ENCODE results near the gene GABRE. TPM values are rescaled to one million over a fixed set of nuclear protein-coding genes. Genes with fewer than 3 reads are reported as not detected.
"Not testable (repeated sequence)": the region's sequence is repeated elsewhere in the genome, so short reads cannot be mapped to it uniquely, and the experiment has no call there.

GABRE gene
- total RNA-seq, 1 donor from 2014 or later: 33.8 TPM

GRCh38 chrX:151920530-151920929 lies 53.9 kb downstream of the GABRE start:
- Histone ChIP-seq H3K27ac (no peak overlapping the region), H3K27me3 (ENCODE audit: low read depth) (no peaks in the 10 kb centered on the region), H3K9me3 (no peaks in the 10 kb centered on the region), H3K36me3 (no peaks in the 10 kb centered on the region), H3K4me3 (no peak overlapping the region), H3K4me1 (no peaks in the 10 kb centered on the region)
- no peak for DNase-seq
- TF ChIP-seq, protein P1, sequence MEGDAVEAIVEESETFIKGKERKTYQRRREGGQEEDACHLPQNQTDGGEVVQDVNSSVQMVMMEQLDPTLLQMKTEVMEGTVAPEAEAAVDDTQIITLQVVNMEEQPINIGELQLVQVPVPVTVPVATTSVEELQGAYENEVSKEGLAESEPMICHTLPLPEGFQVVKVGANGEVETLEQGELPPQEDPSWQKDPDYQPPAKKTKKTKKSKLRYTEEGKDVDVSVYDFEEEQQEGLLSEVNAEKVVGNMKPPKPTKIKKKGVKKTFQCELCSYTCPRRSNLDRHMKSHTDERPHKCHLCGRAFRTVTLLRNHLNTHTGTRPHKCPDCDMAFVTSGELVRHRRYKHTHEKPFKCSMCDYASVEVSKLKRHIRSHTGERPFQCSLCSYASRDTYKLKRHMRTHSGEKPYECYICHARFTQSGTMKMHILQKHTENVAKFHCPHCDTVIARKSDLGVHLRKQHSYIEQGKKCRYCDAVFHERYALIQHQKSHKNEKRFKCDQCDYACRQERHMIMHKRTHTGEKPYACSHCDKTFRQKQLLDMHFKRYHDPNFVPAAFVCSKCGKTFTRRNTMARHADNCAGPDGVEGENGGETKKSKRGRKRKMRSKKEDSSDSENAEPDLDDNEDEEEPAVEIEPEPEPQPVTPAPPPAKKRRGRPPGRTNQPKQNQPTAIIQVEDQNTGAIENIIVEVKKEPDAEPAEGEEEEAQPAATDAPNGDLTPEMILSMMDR (IDR thresholded peaks at IDR 0.05): no peak
- no peak for ATAC-seq
- intact Hi-C loops (cut with DNase I): no loop called here

DNA sequence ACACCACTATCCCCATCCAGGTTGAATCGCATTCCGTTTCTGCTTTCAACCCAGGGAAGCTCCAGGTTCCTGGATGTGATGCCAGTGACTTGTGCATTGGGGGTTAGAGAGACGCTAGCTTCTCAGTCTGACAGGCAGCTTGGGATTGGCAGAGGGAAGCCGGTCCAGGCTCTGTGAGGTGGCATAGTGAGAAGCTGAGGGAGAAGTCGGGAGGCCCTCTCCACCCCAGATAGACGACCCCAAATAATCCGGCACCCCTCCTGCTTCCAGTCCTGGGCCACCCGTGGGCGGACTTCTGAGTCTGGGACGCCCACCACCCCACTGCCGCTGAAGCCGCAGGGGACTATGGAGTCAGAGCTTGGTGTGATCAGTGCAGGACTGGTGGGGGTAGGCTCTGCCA lies 54.4 kb downstream of the GABRE start:
- DNase-seq (no peak), ATAC-seq (no peak)
- Histone ChIP-seq H3K27me3 (ENCODE audit: low read depth) (no peaks in the 10 kb centered on the region), H3K36me3 (no peaks in the 10 kb centered on the region), H3K4me3 (no peak overlapping the region), H3K4me1 (no peaks in the 10 kb centered on the region), H3K27ac (no peak overlapping the region), H3K9me3 (no peaks in the 10 kb centered on the region)
- intact Hi-C loops (cut with DNase I): no loop called here
- TF ChIP-seq, protein P1 (IDR thresholded peaks at IDR 0.05): no peak

DNA sequence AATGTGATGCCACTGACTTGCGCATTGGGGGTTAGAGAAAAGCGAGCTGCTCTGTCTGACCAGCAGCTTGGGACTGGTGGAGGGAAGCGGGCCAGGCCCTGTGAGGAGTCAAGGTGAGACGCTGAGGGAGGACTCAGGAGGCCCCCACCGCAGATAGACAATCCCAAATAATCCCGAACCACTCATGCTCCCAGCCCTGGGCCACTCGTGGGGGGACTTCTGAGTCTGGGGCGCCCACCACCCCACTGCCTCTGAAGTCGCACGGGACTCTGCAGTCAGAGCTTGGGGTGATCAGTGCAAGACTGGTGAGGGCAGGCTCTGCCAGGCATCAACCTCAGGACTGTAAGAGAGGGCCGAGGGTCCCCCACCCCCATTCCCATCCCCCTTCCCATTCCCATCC lies 54.9 kb downstream of the GABRE start:
- no peak for DNase-seq
- TF ChIP-seq, protein P1 (IDR thresholded peaks at IDR 0.05): no peak
- intact Hi-C loops (cut with DNase I): no loop called here
- no peaks in the 10 kb centered on the region for H3K27me3 ChIP-seq (ENCODE audit: low read depth)
- ATAC-seq: no peak
- no peaks in the 10 kb centered on the region for H3K9me3 ChIP-seq
- no peak overlapping the region for H3K27ac ChIP-seq
- H3K4me1 ChIP-seq: no peaks in the 10 kb centered on the region
- no peaks in the 10 kb centered on the region for H3K36me3 ChIP-seq
- no peak overlapping the region for H3K4me3 ChIP-seq

GRCh38 chrX:151918736-151919135 lies 55.7 kb downstream of the GABRE start:
- DNase-seq; H3K4me3 ChIP-seq; H3K4me1 ChIP-seq; H3K27me3 ChIP-seq (ENCODE audit: low read depth); H3K9me3 ChIP-seq; intact Hi-C loops (cut with DNase I); H3K36me3 ChIP-seq; ATAC-seq; H3K27ac ChIP-seq: not testable (repeated sequence)

DNA sequence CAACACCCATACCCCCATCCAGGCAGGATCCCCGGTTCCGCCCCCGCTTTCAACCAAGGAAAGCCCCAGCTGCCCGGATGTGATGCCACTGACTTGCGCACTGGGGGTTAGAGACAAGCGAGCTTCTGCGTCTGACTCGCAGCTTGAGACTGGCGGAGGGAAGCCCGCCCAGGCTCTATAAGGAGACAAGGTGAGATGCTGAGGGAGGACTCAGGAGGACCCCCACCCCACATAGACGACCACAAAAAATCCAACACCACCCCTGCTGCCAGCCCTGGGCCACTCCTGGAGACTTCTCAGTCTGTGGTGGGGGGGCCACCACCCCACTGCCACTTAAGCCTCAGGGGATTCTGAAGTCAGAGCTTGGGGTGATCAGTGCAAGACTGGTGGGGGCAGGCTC lies 61.7 kb downstream of the GABRE start, which contains the start of gene MAGEA4:
TSS of gene MAGEA4 (plus strand) at position 110 of the 400 bp plus-strand sequence. CDS start 10,776 bp downstream, outside the sequence.
- Histone ChIP-seq H3K4me3 (no peak within 1 kb of the TSS), H3K27ac (no peak within 1 kb of the TSS), H3K27me3 (ENCODE audit: low read depth) (no peaks in the 10 kb centered on the region), H3K9me3 (no peaks in the 10 kb centered on the region), H3K4me1 (no peaks in the 10 kb centered on the region), H3K36me3 (no peaks in the 10 kb centered on the region)
- ATAC-seq: no peak
- no peak for DNase-seq
- intact Hi-C loops (cut with DNase I): no loop called here
- TF ChIP-seq, protein P1 (IDR thresholded peaks at IDR 0.05): no peak

DNA sequence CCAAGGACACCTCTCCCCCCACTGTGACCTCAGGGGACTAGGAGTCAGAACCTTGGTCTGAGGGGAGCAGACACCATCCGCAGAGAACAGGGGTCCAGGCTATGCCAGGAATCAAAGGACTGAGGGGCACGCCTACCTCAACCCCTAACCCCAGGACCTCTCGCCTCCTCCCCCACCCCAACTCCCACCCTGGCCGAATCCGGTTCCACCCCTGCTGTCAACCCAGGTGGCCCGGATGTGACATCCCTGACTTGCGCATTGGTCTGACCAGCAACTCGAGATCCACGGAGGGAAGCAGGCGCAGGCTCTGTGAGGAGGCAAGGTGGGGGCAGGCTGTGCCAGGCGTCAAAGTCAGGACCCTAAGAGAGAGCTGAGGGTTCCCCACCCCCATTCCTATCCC lies 62.3 kb downstream of the GABRE start:
- no peak overlapping the region for H3K27ac ChIP-seq
- H3K36me3 ChIP-seq: no peaks in the 10 kb centered on the region
- no peak overlapping the region for H3K4me3 ChIP-seq
- ATAC-seq (no peak), DNase-seq (no peak)
- H3K4me1 ChIP-seq: no peaks in the 10 kb centered on the region
- no peaks in the 10 kb centered on the region for H3K9me3 ChIP-seq
- TF ChIP-seq, protein P1 (IDR thresholded peaks at IDR 0.05): no peak
- H3K27me3 ChIP-seq (ENCODE audit: low read depth): no peaks in the 10 kb centered on the region
- intact Hi-C loops (cut with DNase I): no loop called here
